Stromal cell of bone marrow (primary cell): ENCODE results near the gene TRIM63.
"Not testable (repeated sequence)": the region's sequence is repeated elsewhere in the genome, so short reads cannot be mapped to it uniquely, and the experiment has no call there.

Experiments used
- DNase-seq: peaks from one replicate; pipeline ENCODE4 v3.0.0-alpha.2; 2012; ENCODE audit warnings: low read depth

The TRIM63 gene

DNA sequence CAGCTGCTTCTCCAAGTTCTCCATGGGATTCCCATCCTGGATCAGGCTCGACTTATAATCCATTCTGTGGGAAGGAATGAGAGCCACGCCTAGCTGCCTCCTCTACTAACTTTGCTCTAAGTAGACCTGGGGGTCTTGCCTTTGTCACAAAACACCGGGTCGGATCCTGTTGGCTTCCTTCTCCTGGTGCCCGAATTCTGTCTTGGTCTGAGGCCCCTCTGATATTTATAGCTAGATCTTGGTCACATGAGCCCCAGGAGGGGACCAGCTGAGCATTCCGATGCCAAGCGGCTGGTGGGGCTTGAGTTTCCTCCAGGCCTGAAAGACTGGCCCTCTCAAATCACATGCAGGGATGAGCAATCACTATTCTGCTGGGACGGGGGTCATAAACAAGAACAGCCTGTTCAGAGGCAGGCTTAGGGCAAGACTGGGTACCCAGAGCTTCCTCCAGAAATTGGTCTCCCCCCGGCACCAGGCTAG lies at the start of gene TRIM63:
TSS of gene TRIM63 (minus strand) at position 199 of the 480 bp plus-strand sequence. CDS start at position 63, 136 bp downstream.
- peak; percentile 18 for DNase-seq

DNA sequence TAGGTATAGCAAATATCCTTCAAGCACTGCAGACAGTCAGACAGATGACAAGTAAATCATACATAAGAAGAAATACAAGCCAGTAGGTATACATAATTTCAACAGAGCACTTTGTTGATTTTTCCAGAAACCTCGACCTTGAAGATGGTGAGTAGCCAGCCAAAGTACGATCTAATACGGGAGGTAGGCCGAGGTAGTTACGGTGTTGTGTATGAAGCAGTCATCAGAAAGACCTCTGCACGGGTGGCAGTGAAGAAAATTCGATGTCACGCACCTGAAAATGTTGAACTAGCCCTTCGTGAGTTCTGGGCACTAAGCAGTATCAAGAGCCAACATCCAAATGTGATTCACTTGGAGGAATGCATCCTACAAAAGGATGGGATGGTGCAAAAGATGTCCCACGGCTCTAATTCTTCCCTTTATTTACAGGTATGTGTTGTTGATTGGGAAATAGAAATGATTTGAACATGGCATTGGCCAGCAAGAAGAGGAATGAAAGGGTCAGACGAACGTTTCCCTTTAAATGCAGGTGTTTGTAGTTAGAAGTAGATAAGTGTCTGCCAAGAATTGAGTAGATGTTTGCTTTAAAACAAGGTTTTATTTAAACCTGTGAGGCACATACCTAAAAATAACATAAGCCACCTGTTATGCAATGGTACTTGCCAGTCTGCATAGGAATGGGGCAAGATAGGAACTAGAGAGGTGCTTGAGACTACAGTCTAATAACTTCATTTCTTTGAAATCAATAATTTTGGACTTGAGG lies 46.9 kb upstream of the TRIM63 start:
- DNase-seq = no peak

DNA sequence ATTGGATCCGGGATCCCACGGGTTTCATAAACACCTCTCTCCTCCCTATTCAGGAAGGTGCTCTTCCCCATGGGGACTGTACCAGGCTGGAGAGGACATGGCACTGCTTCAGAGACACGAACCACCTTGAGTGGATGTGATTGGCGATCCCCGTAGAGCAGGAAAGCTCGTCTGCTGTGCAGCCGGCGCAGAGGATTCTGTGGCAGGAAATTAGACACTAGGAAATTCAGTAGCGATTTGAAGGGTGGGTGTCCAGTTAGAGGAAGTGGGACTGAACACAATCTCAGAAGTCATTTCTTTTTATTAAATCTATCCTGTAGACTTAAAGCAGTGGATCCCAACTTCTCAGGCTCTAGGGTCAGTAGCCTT lies 45.0 kb upstream of the TRIM63 start:
- DNase-seq = no peak

DNA sequence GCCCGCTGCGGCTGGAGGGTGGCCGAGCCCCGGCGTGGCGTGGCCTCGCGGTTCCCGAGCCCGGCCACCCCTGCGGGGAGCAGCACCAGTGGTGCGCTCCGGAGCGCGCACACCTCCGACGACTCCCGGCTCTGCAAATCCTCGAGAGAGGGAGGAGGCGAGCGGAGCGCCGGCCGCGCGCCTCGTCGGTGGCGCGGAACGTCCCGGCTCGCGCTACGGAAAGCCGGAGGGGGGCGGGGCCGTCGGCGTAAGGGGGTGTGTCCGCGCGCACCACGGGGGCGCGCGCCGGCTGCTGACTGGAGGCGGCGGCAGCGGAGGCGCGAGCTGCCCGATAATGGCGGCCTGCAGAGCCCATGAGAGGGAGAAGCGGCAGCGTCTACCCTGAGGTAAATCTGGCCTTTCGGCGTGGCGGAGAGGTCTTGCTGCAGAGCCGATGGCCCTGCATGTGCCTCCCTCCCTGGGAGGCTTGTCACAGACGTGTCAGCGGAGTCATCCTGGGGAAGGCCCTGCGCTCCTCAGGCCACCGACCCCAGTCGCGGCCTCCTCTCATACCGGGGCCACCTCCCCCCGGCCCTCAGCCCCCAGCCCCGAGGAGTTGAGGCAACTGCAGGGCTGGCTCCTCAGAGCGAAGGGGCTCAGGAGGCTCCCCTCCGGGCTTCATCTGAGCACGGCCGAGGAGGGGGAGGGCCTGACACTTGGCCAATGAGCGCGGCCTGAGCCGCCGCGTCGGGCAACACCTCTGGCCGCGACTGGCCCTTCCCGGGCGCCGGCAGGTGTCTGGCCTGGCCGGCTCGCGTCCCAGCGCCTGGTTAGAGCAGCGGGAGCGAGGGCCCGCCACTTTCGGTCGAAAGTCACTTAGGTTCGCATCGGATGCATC lies 44.3 kb upstream of the TRIM63 start, which contains the start of gene PDIK1L:
TSS of gene PDIK1L (plus strand) at position 295 of the 877 bp plus-strand sequence. CDS start 2,485 bp downstream, outside the sequence.
- peak; percentile 91 for DNase-seq

DNA sequence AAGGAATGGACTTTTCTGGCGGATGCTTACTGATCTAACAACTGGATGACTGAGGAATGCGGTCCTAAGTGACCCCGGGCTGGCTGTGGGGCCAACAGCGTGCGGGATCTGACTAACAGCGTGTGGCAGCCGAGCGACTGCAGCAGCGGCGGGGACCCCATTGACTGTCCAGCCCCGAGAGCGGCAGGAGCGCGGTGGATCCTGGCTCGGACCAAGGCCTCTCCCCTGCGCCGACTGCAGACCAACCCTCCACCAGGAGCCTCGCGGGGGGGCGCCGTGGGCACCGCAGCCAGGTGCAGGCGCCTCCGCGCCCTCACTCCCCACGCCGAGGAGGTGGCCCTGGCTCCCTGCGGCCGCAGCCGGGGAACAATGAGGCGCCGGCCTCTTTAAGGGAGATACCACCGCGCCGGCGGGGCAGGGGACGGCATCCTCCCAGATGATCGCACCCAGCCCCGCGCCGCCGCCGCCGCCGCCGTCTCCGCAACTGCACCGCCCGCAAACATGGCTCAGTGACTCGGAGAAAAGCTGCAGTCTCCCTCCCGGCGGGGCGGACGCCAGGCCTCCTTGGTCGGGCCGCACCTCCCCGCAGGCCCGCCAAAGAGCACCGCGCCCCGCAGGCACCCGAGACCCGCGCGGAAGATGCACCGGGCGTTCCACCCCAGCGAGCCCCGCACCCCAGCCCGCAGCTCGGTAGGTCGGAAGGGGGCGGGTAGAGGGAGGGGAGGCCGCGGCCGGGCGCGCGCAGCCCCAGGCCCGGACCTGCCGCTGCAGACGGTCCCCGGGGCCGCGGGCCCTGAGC lies 43.5 kb upstream of the TRIM63 start:
- DNase-seq = no peak

DNA sequence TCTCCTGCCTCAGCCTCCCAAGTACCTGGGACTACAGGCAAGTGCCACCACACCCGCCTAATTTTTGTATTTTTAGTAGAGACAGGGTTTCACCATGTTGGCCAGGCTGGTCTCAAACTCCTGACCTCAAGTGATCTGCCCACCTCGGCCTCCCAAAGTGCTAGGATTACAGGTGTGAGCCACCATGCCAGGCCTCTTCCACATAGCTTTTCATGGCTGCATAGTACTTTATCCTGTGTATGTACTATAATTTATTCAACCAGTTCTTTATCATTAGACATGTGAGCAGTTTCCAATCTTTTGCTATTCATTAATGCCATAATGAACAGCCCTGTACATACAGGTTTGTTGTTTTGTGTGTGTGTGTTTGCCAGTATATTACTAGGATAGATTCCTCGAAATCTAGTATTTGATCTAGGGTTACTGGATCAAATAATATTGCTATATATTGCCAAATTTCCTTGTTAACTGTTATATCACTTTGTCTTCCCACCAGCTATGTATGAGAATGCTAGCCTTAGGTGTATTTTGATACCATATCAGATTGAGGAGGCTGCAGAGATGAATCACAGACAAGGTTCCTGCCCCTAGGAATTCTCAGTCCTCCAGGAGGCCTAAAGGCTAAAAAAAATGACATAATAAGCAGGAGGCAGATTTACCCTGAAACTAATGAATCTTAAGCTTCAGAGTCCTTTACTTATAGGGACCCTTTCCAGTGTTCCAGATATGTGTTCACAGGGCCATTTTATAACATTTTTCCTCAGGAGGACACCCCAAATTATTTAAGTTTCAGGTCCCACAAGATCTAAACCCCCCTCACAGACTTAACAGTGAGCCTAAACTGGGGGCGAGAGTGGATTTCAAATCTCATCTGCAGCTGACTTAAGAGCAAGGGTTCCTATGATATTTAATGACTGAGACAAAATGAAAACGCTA lies 42.1 kb upstream of the TRIM63 start:
- no peak for DNase-seq

DNA sequence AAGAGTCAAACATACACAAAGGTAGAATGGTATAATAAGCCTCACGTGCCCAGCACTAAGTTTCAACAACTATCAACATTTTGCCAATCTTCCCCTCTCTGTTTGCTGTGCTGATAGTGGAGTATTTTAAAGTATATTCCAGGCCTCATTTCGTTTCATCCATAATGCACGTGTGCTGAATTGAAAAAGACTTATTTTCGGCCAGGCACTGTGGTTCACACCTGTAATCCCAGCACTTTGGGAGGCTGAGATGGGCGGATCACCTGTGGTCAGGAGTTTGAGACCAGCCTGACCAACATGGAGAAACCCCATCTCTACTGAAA lies 37.8 kb upstream of the TRIM63 start:
- DNase-seq = not testable (repeated sequence)

DNA sequence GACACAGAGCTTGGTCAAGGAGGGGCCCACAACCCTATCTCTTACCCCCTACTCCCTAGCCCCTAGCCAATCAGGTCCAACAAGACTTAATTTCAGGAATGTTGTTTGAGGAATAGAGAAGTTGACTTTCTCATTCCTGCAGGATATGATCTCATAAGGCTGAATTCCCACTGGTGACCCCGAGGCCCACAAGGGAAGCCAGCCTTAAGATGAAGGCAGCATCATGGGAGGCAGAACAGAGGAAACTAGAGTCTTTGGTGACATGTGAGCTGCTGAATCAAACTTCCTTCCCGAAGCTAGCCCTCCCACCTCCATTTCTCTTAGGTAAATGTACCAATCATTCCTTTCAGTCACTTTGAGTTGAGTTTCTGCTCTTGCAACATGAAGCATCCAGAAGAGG lies 35.1 kb upstream of the TRIM63 start:
- DNase-seq = no peak

DNA sequence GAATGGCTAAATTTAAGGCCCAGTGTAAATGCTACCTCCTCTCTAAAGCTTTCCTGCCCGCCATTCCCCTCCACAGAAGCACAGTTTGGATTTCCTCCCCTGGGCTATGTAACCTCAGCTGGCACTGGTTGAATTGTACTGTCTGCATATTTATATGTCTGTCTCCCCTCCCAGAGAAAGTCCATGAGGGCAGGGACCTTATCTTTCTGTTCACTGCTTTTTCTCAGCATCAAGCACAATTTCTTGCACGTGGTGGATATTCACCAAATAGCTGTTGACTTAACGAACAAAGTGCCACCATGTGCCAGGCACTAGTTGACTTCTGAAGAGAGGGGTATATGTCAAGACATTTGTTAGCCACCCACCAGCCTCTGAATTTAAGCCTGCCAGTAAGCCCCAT lies 34.7 kb upstream of the TRIM63 start:
- no peak for DNase-seq

DNA sequence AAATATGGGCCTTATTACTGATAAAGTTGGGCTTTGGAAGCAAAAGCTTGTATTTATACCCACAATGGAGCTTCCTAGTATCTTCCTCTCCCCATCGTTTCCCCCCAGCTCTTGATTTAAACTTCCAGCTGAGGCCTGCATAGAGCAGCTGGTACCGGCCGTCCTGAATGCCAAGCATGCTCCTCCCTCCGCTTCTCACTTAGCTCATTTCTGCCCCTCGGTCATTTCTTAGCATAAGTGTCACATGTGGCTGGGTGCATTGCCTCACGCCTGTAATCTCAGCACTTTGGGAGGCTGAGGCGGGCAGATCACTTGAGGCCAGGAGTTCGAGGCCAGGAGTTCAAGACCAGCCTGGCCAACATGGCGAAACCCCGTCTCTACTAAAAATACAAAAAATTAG lies 32.8 kb upstream of the TRIM63 start:
- DNase-seq = not testable (repeated sequence)

DNA sequence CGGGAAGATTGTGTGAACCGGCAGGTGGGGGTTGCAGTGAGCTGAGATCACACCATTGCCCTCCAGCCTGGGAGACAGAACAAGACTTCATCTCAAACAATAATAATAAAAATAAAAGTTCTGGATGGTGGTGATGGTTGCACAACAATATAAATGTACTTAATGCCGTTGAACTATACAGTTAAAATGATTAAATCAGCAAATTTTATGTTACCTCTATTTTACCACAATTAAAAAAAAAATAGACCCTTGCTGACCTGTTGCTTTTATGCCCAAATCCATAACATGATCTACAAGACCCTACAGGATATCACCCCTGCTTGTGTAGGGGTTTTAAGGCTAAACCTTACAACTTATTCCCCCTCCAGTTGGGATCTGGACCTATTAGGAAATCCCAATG lies 32.4 kb upstream of the TRIM63 start:
- no peak for DNase-seq

DNA sequence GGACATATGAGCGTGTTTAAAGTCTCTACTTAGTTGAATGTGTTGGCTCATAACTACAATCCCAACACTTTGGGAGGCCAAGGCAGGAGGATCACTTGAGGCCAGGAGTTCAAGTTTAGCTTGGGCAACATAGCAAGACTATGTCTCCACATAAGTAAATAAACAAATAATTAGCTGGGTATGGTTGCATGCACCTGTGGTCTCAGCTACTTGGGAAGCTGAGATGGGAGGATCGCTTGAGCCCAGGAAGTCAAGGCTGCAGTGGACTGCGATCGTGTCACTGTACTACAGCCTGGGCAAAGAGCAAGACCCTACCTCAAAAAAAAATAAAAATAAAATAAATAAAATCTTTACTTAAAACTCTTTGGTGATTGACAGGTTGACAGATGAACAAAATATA lies 31.2 kb upstream of the TRIM63 start:
- DNase-seq = no peak

DNA sequence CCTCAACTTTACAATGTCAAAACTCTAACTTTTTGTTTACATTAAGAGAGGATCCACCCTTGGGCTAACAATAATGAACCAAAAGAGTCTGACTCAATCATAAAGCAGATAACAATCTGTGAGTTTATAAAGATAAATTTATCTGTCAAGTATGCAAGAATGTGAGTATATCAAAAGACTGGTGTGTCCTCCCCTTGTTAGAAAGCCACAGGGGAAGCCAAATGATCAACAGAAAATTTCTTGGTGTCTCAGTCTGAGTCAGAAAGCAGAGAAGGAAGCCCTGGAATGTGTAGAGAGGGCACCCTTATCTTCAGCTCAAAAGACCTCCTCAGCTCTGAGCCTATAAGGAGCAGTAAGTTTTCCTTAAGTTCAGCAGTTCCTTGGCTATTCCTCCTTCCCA lies 30.3 kb upstream of the TRIM63 start:
- no peak for DNase-seq

DNA sequence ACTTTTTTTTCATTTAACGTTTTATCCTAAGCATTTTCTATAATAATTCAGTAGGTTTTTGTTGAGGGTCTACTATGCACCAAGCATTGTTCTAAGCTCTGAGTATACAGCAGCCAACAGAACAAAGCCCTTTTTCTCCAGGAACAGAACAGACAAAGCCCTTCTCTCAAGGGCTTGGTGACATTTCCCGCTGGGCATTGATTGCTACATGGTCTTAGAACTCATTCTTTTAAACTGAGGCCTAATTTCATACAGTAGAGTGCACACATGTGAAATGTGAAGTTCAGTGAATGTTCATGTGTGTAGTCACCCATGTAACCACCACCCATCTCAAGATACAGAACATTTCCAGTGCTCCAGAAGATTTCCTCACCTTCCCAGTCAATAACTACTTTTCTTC lies 29.0 kb upstream of the TRIM63 start:
- DNase-seq = no peak

DNA sequence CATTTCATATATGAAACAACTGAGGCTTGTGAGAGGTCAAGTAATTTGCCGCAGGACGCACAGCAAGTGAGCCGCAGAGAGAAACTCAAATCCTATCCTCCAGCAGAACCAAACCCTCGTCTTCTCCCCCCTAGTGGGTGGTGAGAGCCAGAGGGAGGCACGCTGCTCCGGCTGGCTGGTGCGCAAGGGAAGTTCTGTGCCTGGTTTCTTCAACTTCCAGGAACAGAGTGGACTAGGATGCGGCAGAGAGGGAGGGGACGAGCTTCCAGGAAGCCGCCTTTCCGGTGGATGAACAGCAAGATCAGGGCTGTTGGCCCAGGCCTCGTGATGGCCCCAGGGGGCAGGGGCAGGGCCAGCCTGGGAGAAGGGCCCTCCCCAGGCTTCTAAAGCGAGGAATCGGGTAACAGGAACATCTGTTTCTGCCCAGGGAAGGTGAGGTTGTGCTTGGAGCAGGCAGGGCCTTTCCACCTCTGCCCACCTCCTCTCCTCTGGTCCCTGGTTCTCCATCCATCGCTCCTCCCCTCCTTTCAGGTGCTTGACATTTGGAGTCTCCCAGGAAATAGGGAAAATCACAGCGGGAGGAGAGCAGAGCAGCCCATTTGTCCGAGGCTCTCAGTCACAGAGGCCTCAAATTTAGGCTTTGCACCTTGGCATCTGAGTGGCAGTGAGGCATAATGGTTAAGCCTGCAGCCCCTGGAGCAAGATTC lies 27.4 kb upstream of the TRIM63 start:
- DNase-seq = no peak

DNA sequence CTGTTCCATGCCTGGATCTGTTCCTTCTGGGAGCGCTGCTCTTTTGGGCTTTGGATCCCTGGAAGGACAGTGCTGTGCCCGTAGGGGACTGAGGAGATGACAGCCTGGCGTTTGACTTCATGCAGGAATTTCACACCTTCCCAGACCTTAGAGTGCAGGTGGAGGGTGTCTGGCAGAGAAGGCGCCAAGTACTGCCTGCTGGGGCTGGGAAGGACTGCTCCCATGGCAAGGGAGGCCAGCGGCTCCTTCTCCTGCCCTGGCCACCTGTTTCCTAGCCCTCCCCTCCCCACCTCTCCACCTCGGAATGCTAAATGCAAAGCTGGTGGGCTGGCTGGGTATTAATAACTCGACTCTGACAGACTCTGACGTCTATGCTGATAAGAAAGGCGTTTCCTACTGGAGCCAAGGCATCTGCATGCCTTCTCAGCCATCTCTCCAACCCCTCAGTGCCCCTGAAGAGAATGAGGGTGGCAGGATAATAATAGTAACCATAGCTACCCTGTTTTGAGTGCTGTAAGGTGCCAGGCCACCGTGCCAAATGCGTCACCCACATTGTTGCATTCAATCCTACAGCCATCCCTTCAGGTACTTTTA lies 26.7 kb upstream of the TRIM63 start:
- DNase-seq = no peak

DNA sequence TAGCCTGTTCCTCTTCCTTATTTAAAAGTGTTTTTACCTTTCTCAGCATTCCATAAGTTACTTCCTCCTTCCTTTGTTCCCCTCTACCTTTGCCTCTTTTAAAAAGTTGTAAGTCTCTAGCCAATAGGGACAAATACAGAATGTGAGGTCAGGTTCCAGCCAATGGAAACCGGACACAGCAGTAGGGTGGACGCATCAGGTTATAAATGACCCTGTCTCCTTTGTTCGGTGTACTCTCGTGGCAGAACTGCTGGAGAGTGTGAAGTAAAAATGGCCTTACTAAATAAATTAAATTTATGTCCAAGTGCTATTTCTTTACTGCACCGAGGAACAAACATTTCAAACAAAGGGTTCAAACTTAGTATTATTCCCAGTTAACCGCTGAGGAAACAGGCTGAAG lies 26.1 kb upstream of the TRIM63 start:
- DNase-seq = not testable (repeated sequence)

DNA sequence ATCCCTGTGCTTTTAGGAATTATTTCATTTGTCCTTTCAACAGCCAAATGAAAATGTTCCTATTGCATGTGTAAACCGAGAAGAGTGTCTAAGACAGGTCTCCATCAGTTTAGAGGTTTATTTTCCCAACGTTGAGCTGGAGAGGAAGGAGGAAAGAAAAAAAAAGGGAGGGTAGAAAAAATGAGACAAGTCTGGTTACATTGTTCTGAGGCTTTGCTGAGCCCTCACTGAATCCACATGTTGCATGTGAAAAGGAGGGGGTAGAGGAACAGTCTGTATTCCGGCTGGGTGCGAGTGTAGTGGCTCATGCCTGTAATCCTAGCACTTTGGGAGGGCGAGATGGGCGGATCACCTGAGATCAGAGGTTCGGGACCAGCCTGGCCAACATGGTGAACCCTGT lies 25.0 kb upstream of the TRIM63 start:
- no peak for DNase-seq

DNA sequence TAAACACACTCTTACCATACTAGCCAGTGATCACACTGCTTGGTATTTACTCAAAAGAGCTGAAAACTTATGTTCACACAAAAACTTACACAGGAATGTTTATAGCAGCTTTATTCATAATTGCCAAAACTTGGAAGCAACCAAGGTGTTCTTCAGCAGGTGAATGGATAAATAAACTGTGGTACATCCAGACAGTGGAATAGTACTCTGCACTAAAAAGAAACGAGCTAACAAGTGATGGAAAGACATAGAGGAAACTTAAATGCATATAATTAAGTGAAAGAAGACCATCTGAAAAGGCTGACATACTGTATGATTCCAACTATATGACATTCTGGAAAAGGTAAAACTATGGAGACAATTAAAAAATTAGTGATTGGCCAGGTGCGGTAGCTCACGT lies 23.5 kb upstream of the TRIM63 start:
- no peak for DNase-seq

DNA sequence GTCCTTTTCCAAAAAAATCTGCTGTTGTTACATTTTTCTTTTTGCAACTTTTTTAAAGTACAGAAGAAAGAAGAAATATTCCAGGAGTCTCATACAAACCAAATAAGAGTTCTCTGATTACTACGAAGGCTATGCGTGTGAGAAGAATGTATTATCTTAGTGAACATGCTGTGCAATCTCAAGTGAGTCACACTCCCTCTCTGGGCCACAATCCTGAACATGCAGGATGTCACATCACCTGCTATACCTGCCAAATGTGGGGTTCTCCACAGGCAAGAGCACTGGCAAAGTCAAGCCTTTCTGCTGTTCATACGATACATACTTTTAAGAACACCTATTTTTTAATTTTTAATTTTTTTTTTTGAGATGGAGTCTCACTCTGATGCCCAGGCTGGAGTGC lies 21.7 kb upstream of the TRIM63 start:
- no peak for DNase-seq
